ENCODE measurements around the gene SCML2. TPM values are rescaled to one million over a fixed set of nuclear protein-coding genes. Genes with fewer than 3 reads are reported as not detected.
A peak's percentile ranks its signal among the peaks of the same experiment; 100 is the strongest.
"Not testable (repeated sequence)": the region's sequence is repeated elsewhere in the genome, so short reads cannot be mapped to it uniquely, and the experiment has no call there.

SCML2 gene
- total and polyA plus RNA-seq, 2 of the 13 experiments (the other 11 are each of a cell fraction or from before 2014, with no cell fraction given): 5.1 to 7.6 TPM

DNA sequence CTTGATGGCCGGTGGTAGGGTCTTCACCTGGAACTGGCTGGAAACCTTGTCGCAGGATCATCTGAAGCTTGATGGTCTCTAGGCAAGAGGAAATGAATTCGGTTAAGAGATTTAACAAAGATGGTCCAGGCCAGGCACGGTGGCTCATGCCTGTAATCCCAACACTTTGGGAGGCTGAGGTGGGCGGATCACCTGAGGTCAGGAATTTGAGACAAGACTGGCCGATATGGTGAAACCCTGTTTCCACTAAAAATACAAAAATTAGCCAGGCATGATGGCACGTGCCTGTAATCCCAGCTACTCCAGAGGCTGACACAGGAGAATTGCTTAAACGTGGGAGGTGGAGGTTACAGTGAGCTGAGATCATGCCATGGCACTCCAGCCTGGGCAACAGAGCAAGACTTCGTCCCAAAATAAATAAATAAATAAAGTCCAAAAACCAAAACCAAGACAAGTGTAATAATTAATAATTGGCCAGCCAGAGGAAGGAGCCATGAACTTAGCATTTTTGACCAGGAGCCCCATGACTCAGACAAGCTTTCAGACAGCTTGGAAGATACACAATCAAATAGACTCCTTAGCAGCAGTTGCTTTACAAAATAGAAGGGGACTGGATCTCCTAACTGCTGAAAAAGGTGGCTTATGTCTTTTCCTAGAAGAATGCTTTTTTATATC lies 20.8 kb upstream of the SCML2 start:
- H3K79me2 ChIP-seq (ENCODE audit: insufficient read depth, low read length); H4K20me1 ChIP-seq (ENCODE audit: insufficient read depth, low read length); BruUV-seq (replicated peaks); H3K4me2 ChIP-seq (ENCODE audit: low read depth, low read length); CTCF ChIA-PET (ENCODE audit: low intra/inter-chr PET ratio, low total read pairs); H3K27ac ChIP-seq (ENCODE audit: extremely low read length, insufficient read depth, low read length); POLR2A ChIA-PET; H2AFZ ChIP-seq (ENCODE audit: low read length); H3K9ac ChIP-seq (ENCODE audit: insufficient read depth, low read depth, low read length); H3K4me1 ChIP-seq (ENCODE audit: insufficient read depth, low read length); H3K36me3 ChIP-seq (replicated peaks in 1 of 2; ENCODE audit: control insufficient read depth in 1 of 2, insufficient read depth in 2 of 2, low read length in 2 of 2); H3K4me3 ChIP-seq (replicated peaks in 1 of 3; ENCODE audit: insufficient read depth in 1 of 3, low read depth in 2 of 3, low read length in 3 of 3); DNase-seq (ENCODE audit: low spot score); FAIRE-seq; H3K27me3 ChIP-seq (ENCODE audit: control insufficient read depth in 1 of 2, insufficient read depth in 2 of 2, low read length in 2 of 2); H3K9me3 ChIP-seq (ENCODE audit: low read length); ATAC-seq: not testable (repeated sequence)
- in situ Hi-C loops (cut with HindIII; ENCODE audit: extremely low pct_ligation_motif_present, low pct_unique_long_range_greater_than_20kb) (loop anchor here (25.0 kb wide), 2 partner anchors 438 to 563 kb away; no protein-coding TSS in a partner anchor), intact Hi-C loops (cut with micrococcal nuclease; ENCODE audit: unreplicated experiment) (loop anchor here (5.0 kb wide), 2 partner anchors 428 to 678 kb away; no protein-coding TSS in a partner anchor)
- WGBS (ENCODE audit: low lambda C conversion rate): 53% methylated on average over 5 of the region's 9 CpGs

DNA sequence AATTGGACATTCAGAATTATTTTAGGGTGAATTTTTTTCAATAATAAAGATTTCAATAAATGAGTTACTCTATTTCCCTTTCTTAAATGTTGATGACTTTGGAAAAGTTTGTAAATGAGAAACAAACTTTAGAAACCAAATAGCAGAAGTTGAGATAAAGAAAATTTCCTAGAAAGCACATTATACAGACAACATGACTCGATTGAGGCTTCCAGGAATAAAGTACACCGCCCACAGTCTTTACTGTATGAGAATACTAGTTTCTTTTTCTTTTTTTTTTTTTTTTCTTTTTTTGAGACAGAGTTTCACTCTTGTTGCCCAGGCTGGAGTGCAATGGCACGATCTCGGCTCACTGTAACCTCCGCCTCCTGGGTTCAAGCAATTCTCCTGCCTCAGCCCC lies 14.6 kb upstream of the SCML2 start:
- not testable (repeated sequence) for ATAC-seq

DNA sequence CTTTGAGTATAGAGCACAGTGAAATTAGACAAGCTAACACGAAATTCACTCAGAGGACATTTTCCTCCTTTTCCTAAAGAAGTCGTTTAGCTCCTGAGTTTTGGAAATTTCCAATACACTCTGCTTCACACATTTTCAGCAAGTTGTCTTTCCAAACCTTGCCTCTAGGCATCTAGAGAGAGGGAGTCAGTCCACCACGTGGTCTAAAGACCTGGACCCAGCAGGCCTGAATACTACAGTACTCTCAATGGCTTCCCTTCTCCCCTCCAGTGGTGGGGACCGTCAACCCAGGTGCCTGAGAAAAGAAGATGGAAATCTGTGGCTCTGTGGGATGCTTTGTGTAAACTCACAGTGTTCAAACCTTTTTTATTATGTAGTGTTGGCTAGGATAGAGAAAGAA lies 13.9 kb upstream of the SCML2 start:
- intact Hi-C loops (cut with micrococcal nuclease; ENCODE audit: unreplicated experiment) (no loop called here), in situ Hi-C loops (cut with HindIII; ENCODE audit: extremely low pct_ligation_motif_present, low pct_unique_long_range_greater_than_20kb) (no loop called here)
- WGBS (ENCODE audit: low lambda C conversion rate): 8% methylated on average over 3 of the region's 4 CpGs
- no TSS peak for BruUV-seq (replicated peaks)
- no peaks in the 10 kb centered on the region for H3K36me3 ChIP-seq (replicated peaks in 1 of 2; ENCODE audit: control insufficient read depth in 1 of 2, insufficient read depth in 2 of 2, low read length in 2 of 2)
- ChIA-PET POLR2A (no interaction called here), CTCF (ENCODE audit: low intra/inter-chr PET ratio, low total read pairs) (no interaction called here)
- peak; percentile 50 for FAIRE-seq
- no peak overlapping the region for H3K9ac ChIP-seq (ENCODE audit: insufficient read depth, low read depth, low read length)
- H4K20me1 ChIP-seq (ENCODE audit: insufficient read depth, low read length): no peaks in the 10 kb centered on the region
- peak; percentile 74 for ATAC-seq
- H3K27ac ChIP-seq (ENCODE audit: extremely low read length, insufficient read depth, low read length): no peak overlapping the region
- H3K79me2 ChIP-seq (ENCODE audit: insufficient read depth, low read length): no peaks in the 10 kb centered on the region
- DNase-seq (ENCODE audit: low spot score): no peak
- H3K4me1 ChIP-seq (ENCODE audit: insufficient read depth, low read length): no peaks in the 10 kb centered on the region
- no peak overlapping the region for H2AFZ ChIP-seq (ENCODE audit: low read length)
- H3K4me2 ChIP-seq (ENCODE audit: low read depth, low read length): no peak overlapping the region
- H3K4me3 ChIP-seq (replicated peaks in 1 of 3; ENCODE audit: insufficient read depth in 1 of 3, low read depth in 2 of 3, low read length in 3 of 3): no peak overlapping the region
- H3K9me3 ChIP-seq (ENCODE audit: low read length): no peaks in the 10 kb centered on the region
- H3K27me3 ChIP-seq (ENCODE audit: control insufficient read depth in 1 of 2, insufficient read depth in 2 of 2, low read length in 2 of 2): no peaks in the 10 kb centered on the region
- TF ChIP-seq SNAPC2 (CRISPR knock-in tag; IDR thresholded peaks at IDR 0.05): no peak
- TF ChIP-seq, protein P1, sequence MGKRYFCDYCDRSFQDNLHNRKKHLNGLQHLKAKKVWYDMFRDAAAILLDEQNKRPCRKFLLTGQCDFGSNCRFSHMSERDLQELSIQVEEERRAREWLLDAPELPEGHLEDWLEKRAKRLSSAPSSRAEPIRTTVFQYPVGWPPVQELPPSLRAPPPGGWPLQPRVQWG (CRISPR knock-in tag; IDR thresholded peaks at IDR 0.05; ENCODE audit: borderline replicate concordance, low read depth): no peak
- TF ChIP-seq, protein P2, sequence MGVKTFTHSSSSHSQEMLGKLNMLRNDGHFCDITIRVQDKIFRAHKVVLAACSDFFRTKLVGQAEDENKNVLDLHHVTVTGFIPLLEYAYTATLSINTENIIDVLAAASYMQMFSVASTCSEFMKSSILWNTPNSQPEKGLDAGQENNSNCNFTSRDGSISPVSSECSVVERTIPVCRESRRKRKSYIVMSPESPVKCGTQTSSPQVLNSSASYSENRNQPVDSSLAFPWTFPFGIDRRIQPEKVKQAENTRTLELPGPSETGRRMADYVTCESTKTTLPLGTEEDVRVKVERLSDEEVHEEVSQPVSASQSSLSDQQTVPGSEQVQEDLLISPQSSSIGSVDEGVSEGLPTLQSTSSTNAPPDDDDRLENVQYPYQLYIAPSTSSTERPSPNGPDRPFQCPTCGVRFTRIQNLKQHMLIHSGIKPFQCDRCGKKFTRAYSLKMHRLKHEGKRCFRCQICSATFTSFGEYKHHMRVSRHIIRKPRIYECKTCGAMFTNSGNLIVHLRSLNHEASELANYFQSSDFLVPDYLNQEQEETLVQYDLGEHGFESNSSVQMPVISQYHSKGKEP (CRISPR knock-in tag; IDR thresholded peaks at IDR 0.05): no peak
- TF ChIP-seq GLI4 (CRISPR knock-in tag; IDR thresholded peaks at IDR 0.05; ENCODE audit: borderline replicate concordance): no peak
- no peak for TF ChIP-seq SMARCE1 (IDR thresholded peaks at IDR 0.05; ENCODE audit: borderline replicate concordance)
- no peak for TF ChIP-seq NR2F2 (IDR thresholded peaks at IDR 0.05; ENCODE audit: borderline replicate concordance, low read depth)
- TF ChIP-seq ZNF12 (CRISPR knock-in tag; IDR thresholded peaks at IDR 0.05): no peak
- no peak for TF ChIP-seq ZNF766 (CRISPR knock-in tag; IDR thresholded peaks at IDR 0.05; ENCODE audit: borderline replicate concordance)

More for the DNA sequence above, 14.6 kb upstream of the SCML2 start:
- DNase-seq (ENCODE audit: low spot score); H3K79me2 ChIP-seq (ENCODE audit: insufficient read depth, low read length); H3K4me2 ChIP-seq (ENCODE audit: low read depth, low read length); H3K27me3 ChIP-seq (ENCODE audit: control insufficient read depth in 1 of 2, insufficient read depth in 2 of 2, low read length in 2 of 2); POLR2A ChIA-PET; H3K4me1 ChIP-seq (ENCODE audit: insufficient read depth, low read length); H4K20me1 ChIP-seq (ENCODE audit: insufficient read depth, low read length); H3K4me3 ChIP-seq (replicated peaks in 1 of 3; ENCODE audit: insufficient read depth in 1 of 3, low read depth in 2 of 3, low read length in 3 of 3); intact Hi-C loops (cut with micrococcal nuclease; ENCODE audit: unreplicated experiment); H3K36me3 ChIP-seq (replicated peaks in 1 of 2; ENCODE audit: control insufficient read depth in 1 of 2, insufficient read depth in 2 of 2, low read length in 2 of 2); FAIRE-seq; in situ Hi-C loops (cut with HindIII; ENCODE audit: extremely low pct_ligation_motif_present, low pct_unique_long_range_greater_than_20kb); H2AFZ ChIP-seq (ENCODE audit: low read length); H3K27ac ChIP-seq (ENCODE audit: extremely low read length, insufficient read depth, low read length); H3K9ac ChIP-seq (ENCODE audit: insufficient read depth, low read depth, low read length); CTCF ChIA-PET (ENCODE audit: low intra/inter-chr PET ratio, low total read pairs); H3K9me3 ChIP-seq (ENCODE audit: low read length); BruUV-seq (replicated peaks): not testable (repeated sequence)
- 64% methylated on average over 5 of the region's 5 CpGs for WGBS (ENCODE audit: low lambda C conversion rate)

Measured in HepG2 (cell line).